ENCODE data around the gene EYS.

GRCh38 chr6:64220801-64221200 lies 1486.2 kb downstream of the EYS start:
- TF ChIP-seq CTCF (IDR thresholded peaks at IDR 0.05), result no peak
- no peak for TF ChIP-seq POLR2A (IDR thresholded peaks at IDR 0.05)

Measured in breast epithelium (tissue), 3 donors.